SK-N-SH (cell line): Measurements from ENCODE around the gene LDLRAD1. TPM values are rescaled to one million over a fixed set of nuclear protein-coding genes. Genes with fewer than 3 reads are reported as not detected.

Experiments used
- CTCF ChIA-PET: fragments of 300-600, 350-600 bp; formaldehyde crosslinking; extraction: SDS; loops from one replicate; lab custom pipeline; 2021; lab: Yijun Ruan, JAX
- POLR2A ChIA-PET: fragments of 350-600 bp; sonication (Branson Sonifier 250); formaldehyde crosslinking; extraction: SDS; loops from one replicate; lab custom pipeline; 2020; ENCODE audit warnings: antibody characterized with exemption, inconsistent platforms; lab: Yijun Ruan, JAX
- DNase-seq: peaks from one replicate; pipeline ENCODE4 v3.0.0; 2012
- H2AFZ ChIP-seq: fragments of 200-600 bp; sonication (generic); 2 replicates; pipeline ENCODE4 v1.8.1; 2016; ENCODE audit warnings: antibody characterized with exemption, mild to moderate bottlenecking, low read depth
- H3F3A ChIP-seq: fragments of 200-600 bp; sonication (generic); replicated peaks from 2 replicates; pipeline ENCODE3; 2016; ENCODE audit warnings: antibody characterized with exemption, mild to moderate bottlenecking; ENCODE audit not compliant: insufficient read depth
- H3K27ac ChIP-seq, 2 experiments: fragments of 200-500 bp in 1 of 2; fragments of 200-600 bp in 1 of 2; sonication (Bioruptor generic) in 1 of 2; sonication (generic), shearing (Covaris generic) in 1 of 2; 2 replicates each; pipeline versions ENCODE4 v1.5.1 to v1.6.1; 2014 to 2016; ENCODE audit warnings: low read depth in 2 of 2, inconsistent platforms in 1 of 2, low read length in 1 of 2, mild to moderate bottlenecking in 1 of 2, mixed read lengths in 1 of 2
- H3K27me3 ChIP-seq: fragments of 200-600 bp; sonication (generic), shearing (Covaris generic); 2 replicates; pipeline ENCODE4 v1.6.1; 2016; ENCODE audit warnings: mixed run types; ENCODE audit not compliant: insufficient read depth
- H3K36me3 ChIP-seq, 2 experiments: fragments of 200-500 bp in 1 of 2; fragments of 200-600 bp in 1 of 2; sonication (Bioruptor generic) in 1 of 2; sonication (generic) in 1 of 2; replicated peaks in 1 of 2; 2 replicates each; pipeline versions ENCODE3 to v1.5.1; 2014 to 2016; ENCODE audit warnings: low read length in 1 of 2, mild to moderate bottlenecking in 1 of 2; ENCODE audit not compliant: insufficient read depth in 2 of 2, control insufficient read depth in 1 of 2
- H3K4me1 ChIP-seq, 2 experiments: fragments of 200-500 bp in 1 of 2; fragments of 200-600 bp in 1 of 2; sonication (Bioruptor generic) in 1 of 2; sonication (generic), shearing (Covaris generic) in 1 of 2; 2 replicates each; pipeline versions ENCODE4 v1.5.1 to v1.6.1; 2014 to 2016; ENCODE audit warnings: low read depth in 1 of 2, low read length in 1 of 2, mixed run types in 1 of 2; ENCODE audit not compliant: insufficient read depth in 2 of 2, control insufficient read depth in 1 of 2
- H3K4me2 ChIP-seq: fragments of 200-600 bp; sonication (generic), shearing (Covaris generic); 2 replicates; pipeline ENCODE4 v1.6.1; 2017; ENCODE audit warnings: mixed run types
- H3K4me3 ChIP-seq, 2 experiments: fragments of 200-500 bp in 1 of 2; fragments of 200-600 bp in 1 of 2; sonication (Bioruptor generic) in 1 of 2; sonication (generic), shearing (Covaris generic) in 1 of 2; 2 replicates each; pipeline versions ENCODE4 v1.5.1 to v1.8.1; 2014 to 2016; ENCODE audit warnings: low read depth in 2 of 2, inconsistent platforms in 1 of 2, low read length in 1 of 2, mild to moderate bottlenecking in 1 of 2, mixed read lengths in 1 of 2, moderate library complexity in 1 of 2
- H3K79me2 ChIP-seq: fragments of 200-600 bp; sonication (generic); 2 replicates; pipeline ENCODE4 v1.8.1; 2017; ENCODE audit warnings: mild to moderate bottlenecking; ENCODE audit not compliant: insufficient read depth
- H3K9ac ChIP-seq: fragments of 200-600 bp; sonication (generic); 2 replicates; pipeline ENCODE4 v1.6.1; 2017; ENCODE audit warnings: mixed run types
- H3K9me2 ChIP-seq: fragments of 200-600 bp; sonication (generic); 2 replicates; pipeline ENCODE4 v1.6.1; 2017; ENCODE audit warnings: mixed run types
- H3K9me3 ChIP-seq: fragments of 200-600 bp; sonication (generic); 2 replicates; pipeline ENCODE4 v1.6.1; 2017; ENCODE audit warnings: mixed run types, mild to moderate bottlenecking, moderate library complexity
- H4K20me1 ChIP-seq: fragments of 200-600 bp; sonication (generic); 2 replicates; pipeline ENCODE4 v1.6.1; 2017; ENCODE audit warnings: mild to moderate bottlenecking, mixed run types; ENCODE audit not compliant: insufficient read depth
- EZH2phosphoT487 ChIP-seq: fragments of 200-600 bp; sonication (generic); IDR thresholded peaks from 2 replicates; pipeline ENCODE4 v1.6.1; 2017; ENCODE audit warnings: low read depth, mixed run types, mild to moderate bottlenecking, antibody characterized with exemption, moderate library complexity, borderline replicate concordance
- NRF1 ChIP-seq: IDR thresholded peaks from 2 replicates; pipeline ENCODE4 v1.6.1; 2012; ENCODE audit warnings: low read depth, mild to moderate bottlenecking, low read length
- POLR2AphosphoS5 ChIP-seq: IDR thresholded peaks from 2 replicates; pipeline ENCODE4 v1.6.1; 2012; ENCODE audit warnings: low read depth, low read length
- RAD21 ChIP-seq: IDR thresholded peaks from 2 replicates; pipeline ENCODE4 v1.6.1; 2012; ENCODE audit warnings: mild to moderate bottlenecking, low read length
- TAF1 ChIP-seq: IDR thresholded peaks from 2 replicates; pipeline ENCODE4 v1.6.1; 2012; ENCODE audit warnings: low read depth, mild to moderate bottlenecking, low read length, moderate library complexity, borderline replicate concordance
- TCF12 ChIP-seq: IDR thresholded peaks from 2 replicates; pipeline ENCODE4 v1.4.0; 2012
- WGBS: methylation state at CpG from one replicate; pipeline ENCODE4 v1.1.6; 2017; ENCODE audit warnings: low lambda C conversion rate; 5-methylcytosine and 5-hydroxymethylcytosine counted together
- polyA plus RNA-seq, 3 experiments: library from polyadenylated mRNA; depleted of rRNA; stranded (reverse); fragments of >200 nt; gene quantifications; 2 replicates each; pipeline ENCODE4 v1.2.3, GENCODE V29; 2012
- TF ChIP-seq, protein P1 (sequence below): IDR thresholded peaks from 2 replicates; pipeline ENCODE4; 2012
- TF ChIP-seq, protein P2 (sequence below): fragments of 200-600 bp; sonication (generic); IDR thresholded peaks from 2 replicates; pipeline ENCODE4 v1.6.1; 2017; ENCODE audit warnings: antibody characterized with exemption, mild to moderate bottlenecking, moderate library complexity

Gene LDLRAD1
- polyA plus RNA-seq, 1 of the 3 experiments (the other 2 are of a cell fraction), result not detected

DNA sequence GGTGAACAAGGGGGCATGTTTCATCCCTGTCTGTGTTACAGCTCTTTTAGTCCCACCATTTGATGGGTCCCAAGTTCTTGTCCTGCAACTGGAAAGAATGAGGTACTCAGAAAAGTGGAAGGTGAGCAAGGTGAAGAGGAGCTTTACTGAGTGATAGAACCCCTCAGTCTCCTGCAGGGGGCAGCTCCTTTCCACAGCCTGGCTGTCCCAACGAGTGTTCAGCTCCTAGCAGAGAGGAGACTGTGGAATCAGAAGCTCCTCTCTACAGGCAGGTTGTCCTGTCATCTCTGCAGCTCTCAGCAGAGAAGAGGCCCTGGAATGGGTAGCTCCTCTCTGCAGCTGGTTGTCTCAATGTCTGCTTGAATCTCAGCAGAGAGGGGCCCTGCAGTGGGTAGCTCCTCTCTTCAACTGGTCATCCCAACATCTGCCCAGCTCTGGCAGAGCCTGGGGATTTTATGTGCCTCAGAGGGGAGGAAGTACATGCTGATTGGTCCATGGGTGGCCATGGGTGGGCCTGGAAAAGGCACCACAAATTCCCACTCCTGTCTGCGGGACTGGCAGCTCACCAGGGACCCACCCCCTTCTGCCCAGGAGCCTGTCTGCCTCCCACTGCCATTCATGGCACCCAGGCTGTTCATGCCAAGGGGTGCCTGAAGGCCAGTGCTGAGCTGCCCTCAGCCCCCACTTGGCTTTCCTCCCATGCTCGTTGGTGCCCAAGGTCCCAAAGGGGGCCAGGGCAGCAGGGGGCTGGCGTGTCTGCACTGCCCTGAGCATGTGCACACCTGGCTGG lies 25.7 kb downstream of the LDLRAD1 start:
- Histone ChIP-seq H3K9me3 (no peaks in the 10 kb centered on the region), H3K9me2 (no peaks in the 10 kb centered on the region), H3K4me2 (no peak overlapping the region), H3K9ac (no peak overlapping the region), H3K79me2 (no peaks in the 10 kb centered on the region), H3K4me3 (no peak overlapping the region), H4K20me1 (no peaks in the 10 kb centered on the region), H3K4me1 (no peaks in the 10 kb centered on the region), H2AFZ (no peak overlapping the region), H3K27ac (no peak overlapping the region), H3F3A (no peaks in the 10 kb centered on the region), H3K27me3 (no peaks in the 10 kb centered on the region), H3K36me3 (no peaks in the 10 kb centered on the region)
- 26% methylated on average over 2 of the region's 4 CpGs for WGBS
- ChIA-PET POLR2A (no interaction called here), CTCF (interaction anchor here (0.8 kb wide), 1 partner anchor 34 kb away, joined by 3 read pairs; no protein-coding TSS in a partner anchor)
- DNase-seq, result no peak
- TF ChIP-seq TCF12, result no peak
- TF ChIP-seq RAD21, result peak; percentile 11; the same call in 1 of the 2 replicates

DNA sequence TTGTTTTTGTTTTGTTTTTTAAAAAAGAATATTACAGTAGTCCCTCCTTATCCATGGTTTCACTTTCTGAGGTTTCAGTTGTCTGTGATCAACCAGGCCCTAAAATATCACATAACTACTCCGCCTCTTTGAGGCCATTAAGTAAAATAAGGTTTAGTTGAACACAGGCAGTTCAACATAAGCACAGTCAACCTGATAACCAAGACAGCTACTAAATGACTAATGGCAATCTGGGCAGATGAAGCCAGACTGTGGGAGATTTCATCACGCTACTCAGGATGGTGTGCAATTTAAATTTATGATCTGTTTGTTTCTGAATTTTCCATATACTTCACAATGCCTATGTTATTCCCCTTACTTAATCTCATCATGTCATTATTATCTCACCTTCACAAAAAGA lies 30.1 kb downstream of the LDLRAD1 start:
- Histone ChIP-seq H3K79me2 (no peaks in the 10 kb centered on the region), H3K36me3 (no peaks in the 10 kb centered on the region), H4K20me1 (no peaks in the 10 kb centered on the region), H2AFZ (no peak overlapping the region), H3F3A (no peaks in the 10 kb centered on the region), H3K4me3 (no peak overlapping the region), H3K9ac (no peak overlapping the region), H3K4me1 (no peaks in the 10 kb centered on the region), H3K27me3 (no peaks in the 10 kb centered on the region), H3K27ac (no peak overlapping the region), H3K9me2 (no peaks in the 10 kb centered on the region), H3K4me2 (no peak overlapping the region), H3K9me3 (no peaks in the 10 kb centered on the region)
- ChIA-PET CTCF (no interaction called here), POLR2A (no interaction called here)
- TF ChIP-seq NRF1, result no peak
- TF ChIP-seq EZH2phosphoT487, result no peak
- TF ChIP-seq, protein P1, sequence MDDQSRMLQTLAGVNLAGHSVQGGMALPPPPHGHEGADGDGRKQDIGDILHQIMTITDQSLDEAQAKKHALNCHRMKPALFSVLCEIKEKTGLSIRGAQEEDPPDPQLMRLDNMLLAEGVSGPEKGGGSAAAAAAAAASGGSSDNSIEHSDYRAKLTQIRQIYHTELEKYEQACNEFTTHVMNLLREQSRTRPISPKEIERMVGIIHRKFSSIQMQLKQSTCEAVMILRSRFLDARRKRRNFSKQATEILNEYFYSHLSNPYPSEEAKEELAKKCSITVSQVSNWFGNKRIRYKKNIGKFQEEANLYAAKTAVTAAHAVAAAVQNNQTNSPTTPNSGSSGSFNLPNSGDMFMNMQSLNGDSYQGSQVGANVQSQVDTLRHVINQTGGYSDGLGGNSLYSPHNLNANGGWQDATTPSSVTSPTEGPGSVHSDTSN, result no peak
- TF ChIP-seq, protein P2, sequence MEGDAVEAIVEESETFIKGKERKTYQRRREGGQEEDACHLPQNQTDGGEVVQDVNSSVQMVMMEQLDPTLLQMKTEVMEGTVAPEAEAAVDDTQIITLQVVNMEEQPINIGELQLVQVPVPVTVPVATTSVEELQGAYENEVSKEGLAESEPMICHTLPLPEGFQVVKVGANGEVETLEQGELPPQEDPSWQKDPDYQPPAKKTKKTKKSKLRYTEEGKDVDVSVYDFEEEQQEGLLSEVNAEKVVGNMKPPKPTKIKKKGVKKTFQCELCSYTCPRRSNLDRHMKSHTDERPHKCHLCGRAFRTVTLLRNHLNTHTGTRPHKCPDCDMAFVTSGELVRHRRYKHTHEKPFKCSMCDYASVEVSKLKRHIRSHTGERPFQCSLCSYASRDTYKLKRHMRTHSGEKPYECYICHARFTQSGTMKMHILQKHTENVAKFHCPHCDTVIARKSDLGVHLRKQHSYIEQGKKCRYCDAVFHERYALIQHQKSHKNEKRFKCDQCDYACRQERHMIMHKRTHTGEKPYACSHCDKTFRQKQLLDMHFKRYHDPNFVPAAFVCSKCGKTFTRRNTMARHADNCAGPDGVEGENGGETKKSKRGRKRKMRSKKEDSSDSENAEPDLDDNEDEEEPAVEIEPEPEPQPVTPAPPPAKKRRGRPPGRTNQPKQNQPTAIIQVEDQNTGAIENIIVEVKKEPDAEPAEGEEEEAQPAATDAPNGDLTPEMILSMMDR, result no peak
- TF ChIP-seq TAF1, result no peak
- TF ChIP-seq RAD21, result no peak
- no peak for TF ChIP-seq POLR2AphosphoS5
- TF ChIP-seq TCF12, result no peak
- WGBS, result 79% methylated on average over 2 of the region's 2 CpGs
- no peak for DNase-seq
